Liver (tissue), 3 donors: ENCODE measurements around the gene F2RL1.

Experiments used
- CTCF ChIP-seq: fragments of 150-350 bp; IDR thresholded peaks from 2 replicates; pipeline ENCODE4 v1.5.1; 2017; ENCODE audit warnings: improper control_type of control experiment, low read depth, low read length; ENCODE audit not compliant: missing input control
- JUND ChIP-seq, 2 donors: IDR thresholded peaks; 2 replicates each; pipeline ENCODE4 v1.6.1; 2016; ENCODE audit warnings: antibody characterized with exemption in 2 of 2
- RAD21 ChIP-seq, 2 donors: IDR thresholded peaks; 2 replicates each; pipeline ENCODE4 v1.6.1; 2016; ENCODE audit warnings: antibody characterized with exemption in 2 of 2, mild to moderate bottlenecking in 2 of 2
- YY1 ChIP-seq: IDR thresholded peaks from 2 replicates; pipeline ENCODE4 v1.6.1; 2016; ENCODE audit warnings: antibody characterized with exemption, mild to moderate bottlenecking
- donor health status: healthy.
- donor health status: healthy.

GRCh38 chr5:76861612-76862011 lies 42.8 kb downstream of the F2RL1 start:
- TF ChIP-seq RAD21 (IDR thresholded peaks at IDR 0.05): no peak
- no peak for TF ChIP-seq CTCF
- TF ChIP-seq JUND (IDR thresholded peaks at IDR 0.05): no peak
- no peak for TF ChIP-seq YY1
